ENCODE measurements around the gene SPTBN1. TPM values are rescaled to one million over a fixed set of nuclear protein-coding genes. Genes with fewer than 3 reads are reported as not detected.

Gene SPTBN1
- total and polyA plus RNA-seq, 2 of the 13 experiments (the other 11 are each of a cell fraction or from before 2014, with no cell fraction given): 123 to 299 TPM

- TF ChIP-seq ZNF639 (CRISPR knock-in tag; conservative IDR thresholded peaks at IDR 0.05) (peak; percentile 69; the same call in 1 of the 2 replicates), ARNTL (CRISPR knock-in tag; IDR thresholded peaks at IDR 0.05) (peak; percentile 67), SUZ12 (IDR thresholded peaks at IDR 0.05; ENCODE audit: low read depth, low read length) (no peak), RERE (CRISPR knock-in tag; IDR thresholded peaks at IDR 0.05; ENCODE audit: low read depth) (peak; percentile 74; the same call in 1 of the 2 replicates), MIER3 (CRISPR knock-in tag; IDR thresholded peaks at IDR 0.05; ENCODE audit: borderline replicate concordance) (peak; percentile 89; the same call in 1 of the 2 replicates), ZNF18 (CRISPR knock-in tag; IDR thresholded peaks at IDR 0.05; ENCODE audit: insufficient replicate concordance) (peak; percentile 22), ZNF878 (CRISPR knock-in tag; IDR thresholded peaks at IDR 0.05) (no peak), EEA1 (CRISPR knock-in tag; IDR thresholded peaks at IDR 0.05; ENCODE audit: borderline replicate concordance) (no peak), PRDM4 (CRISPR knock-in tag; IDR thresholded peaks at IDR 0.05; ENCODE audit: borderline replicate concordance) (no peak), BCLAF1 (IDR thresholded peaks at IDR 0.05) (no peak), KDM5B (CRISPR knock-in tag; IDR thresholded peaks at IDR 0.05; ENCODE audit: borderline replicate concordance) (peak; percentile 27; the same call in 1 of the 2 replicates), RELA (CRISPR knock-in tag; IDR thresholded peaks at IDR 0.05) (no peak), ZNF781 (CRISPR knock-in tag; IDR thresholded peaks at IDR 0.05; ENCODE audit: borderline replicate concordance, not compliant biosample characterization) (no peak), ZSCAN29 (CRISPR knock-in tag; conservative IDR thresholded peaks at IDR 0.05) (0 out of 2 replicates have a peak, but pooled peaks have one; percentile 56)
These were observed 210.6 kb downstream of the SPTBN1 start (continued) for GRCh38 chr2:54666634-54667265.
